Middle frontal gyrus (tissue), 1 donor: ENCODE measurements around the gene PIGZ.

ENCODE experiments used
- DNase-seq: peaks from one replicate; pipeline ENCODE4 v3.0.0-alpha.2; 2015; ENCODE audit warnings: low spot score; ENCODE audit errors: extremely low spot score

Gene PIGZ

DNA sequence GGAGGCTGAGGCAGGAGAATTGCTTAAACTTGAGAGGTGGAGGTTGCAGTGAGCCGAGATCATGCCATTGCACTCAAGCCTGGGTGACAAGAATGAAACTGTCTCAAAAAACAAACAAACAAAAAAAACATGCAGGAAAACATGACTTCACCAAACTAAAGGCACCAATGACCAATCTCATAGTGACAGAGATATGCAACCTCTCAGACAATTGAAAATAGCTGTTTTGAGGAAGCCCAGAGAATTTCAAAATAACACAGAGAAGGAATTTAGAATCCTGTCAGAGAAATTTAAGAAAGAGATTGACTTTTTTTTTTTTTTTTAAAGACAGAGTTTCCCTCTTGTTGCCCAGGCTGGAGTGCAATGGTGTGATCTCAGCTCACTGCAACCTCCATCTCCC, 52.4 kb downstream of the PIGZ start:
- no peak for DNase-seq

DNA sequence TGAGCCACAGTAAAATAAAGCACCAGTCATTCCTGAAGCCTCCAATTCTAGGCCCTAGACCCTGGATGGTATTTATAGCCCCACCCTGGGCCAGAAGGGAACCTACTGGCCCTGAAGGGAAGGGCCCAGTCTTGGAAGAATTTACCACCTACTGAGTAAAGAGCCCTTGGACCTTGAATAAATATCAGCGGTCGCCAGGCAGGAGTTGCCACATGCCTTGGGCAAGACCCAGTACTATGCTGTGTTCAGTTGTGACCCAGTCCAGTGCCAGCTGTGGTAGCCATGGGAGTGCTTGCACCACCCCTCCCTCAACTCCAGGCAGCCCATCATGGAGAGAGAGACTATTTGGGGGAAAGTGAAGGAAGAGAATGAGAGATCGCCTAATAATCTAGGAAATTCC, 53.3 kb downstream of the PIGZ start:
- no peak for DNase-seq

DNA sequence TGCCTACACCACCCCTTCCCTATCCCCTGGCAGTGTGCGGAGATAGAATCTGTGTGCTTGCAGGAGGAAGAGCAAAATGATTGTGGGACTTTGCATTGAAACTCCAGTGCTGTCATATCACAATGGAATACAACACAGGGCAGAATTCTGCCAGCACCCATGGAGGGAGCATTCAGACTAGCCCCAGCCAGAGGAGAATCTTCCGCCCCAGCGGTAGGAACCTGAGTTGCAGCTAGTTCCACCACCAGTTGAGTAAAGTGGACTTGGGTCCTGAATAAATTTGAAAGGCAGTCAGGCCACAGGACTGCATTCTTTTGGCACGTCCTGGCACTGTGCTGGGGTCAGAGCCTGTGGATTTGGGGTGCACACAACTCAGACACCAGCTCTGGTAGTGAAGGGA, 53.8 kb downstream of the PIGZ start:
- no peak for DNase-seq

DNA sequence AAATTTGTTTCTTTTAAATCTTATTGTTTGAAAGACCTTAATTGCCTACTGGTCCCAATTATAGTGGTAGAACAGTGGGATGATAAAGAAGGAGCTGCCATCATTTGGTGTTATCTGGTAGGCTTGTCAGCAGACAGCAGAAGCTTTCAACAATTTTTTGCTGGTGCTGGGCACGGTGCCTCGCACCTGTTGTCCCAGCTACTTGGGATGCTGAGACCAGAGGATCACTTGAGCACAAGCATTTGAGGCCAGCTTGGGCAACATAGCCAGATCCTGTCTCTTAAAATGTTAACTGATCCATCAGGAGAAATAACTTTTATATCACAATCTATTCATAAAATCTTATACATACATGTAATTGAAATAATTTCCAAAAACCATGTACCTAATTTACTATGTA, 64.9 kb downstream of the PIGZ start:
- DNase-seq = no peak

DNA sequence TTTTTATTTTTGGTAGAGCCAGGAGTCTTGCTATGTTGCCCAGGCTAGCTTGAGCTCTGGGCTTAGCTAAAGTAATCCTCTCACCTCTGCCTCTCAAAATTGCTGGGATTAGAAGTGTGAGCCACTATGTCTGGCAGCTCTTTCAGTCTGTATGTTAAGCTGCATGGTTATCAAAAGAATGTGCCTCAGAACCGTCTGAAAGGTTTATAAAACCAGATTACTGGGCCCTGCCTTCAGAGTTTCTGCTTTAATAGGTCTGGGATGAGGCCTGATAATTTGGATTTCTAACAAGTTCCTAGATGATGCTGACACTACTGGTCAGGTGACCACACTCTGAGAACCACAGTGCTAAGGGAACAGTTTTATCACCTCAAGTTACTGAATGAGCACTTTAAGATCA, 66.3 kb downstream of the PIGZ start:
- no peak for DNase-seq

DNA sequence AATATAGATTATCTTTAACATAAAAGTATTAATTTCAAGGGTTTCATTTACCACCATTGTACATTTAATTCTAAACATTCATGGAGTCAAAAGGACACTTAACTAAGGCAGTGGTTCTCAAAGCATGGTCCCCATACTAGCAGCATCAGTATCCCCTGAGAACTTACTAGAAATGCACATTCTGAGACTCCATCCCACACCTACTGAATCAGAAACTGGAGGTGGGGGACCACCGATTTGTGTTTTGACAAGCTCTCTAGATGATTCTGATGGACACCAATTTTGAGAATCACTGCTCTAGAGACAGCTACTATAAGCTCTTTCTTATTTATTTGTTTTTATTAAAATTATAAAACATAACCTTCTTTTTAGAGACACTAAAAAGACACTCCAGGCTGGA, 66.9 kb downstream of the PIGZ start:
- no peak for DNase-seq
